H1 (cell line): ENCODE data around the gene GINS3. TPM values are rescaled to one million over a fixed set of nuclear protein-coding genes. Genes with fewer than 3 reads are reported as not detected.

Experiments
- CTCF ChIA-PET: fragments of 300-600 bp; sonication (Branson Sonifier 250); formaldehyde crosslinking; loops from one replicate; lab custom pipeline; 2021; ENCODE audit not compliant: partially characterized antibody; lab: Charles Lee
- POLR2A ChIA-PET: fragments of 300-600 bp; sonication (Branson Sonifier 250); formaldehyde crosslinking; loops from one replicate; lab custom pipeline; 2021; ENCODE audit warnings: inconsistent platforms; ENCODE audit not compliant: partially characterized antibody; lab: Charles Lee
- DNase-seq, 2 experiments: peaks; one replicate each; pipeline versions ENCODE4 v3.0.0 to v3.0.0-alpha.2; 2010 to 2022; ENCODE audit warnings: low spot score in 2 of 2, low read depth in 1 of 2, mixed read lengths in 1 of 2
- FAIRE-seq: peaks from 2 replicates; lab custom pipeline; 2011; peaks lifted over from hg19 to GRCh38; lab: Jason Lieb, UNC
- H2AFZ ChIP-seq: 2 replicates; pipeline ENCODE4 v1.8.1; 2012; ENCODE audit warnings: low read length, inconsistent platforms
- H2AK5ac ChIP-seq: 2 replicates; pipeline ENCODE4 v1.6.1; 2013; ENCODE audit warnings: low read depth, low read length
- H2BK120ac ChIP-seq: replicated peaks from 2 replicates; pipeline ENCODE3; 2013; ENCODE audit warnings: low read depth, low read length, inconsistent platforms
- H2BK12ac ChIP-seq: 2 replicates; pipeline ENCODE4 v1.6.1; 2013; ENCODE audit warnings: low read depth, low read length
- H2BK15ac ChIP-seq: 2 replicates; pipeline ENCODE4 v1.6.1; 2013; ENCODE audit warnings: low read length
- H2BK20ac ChIP-seq: 2 replicates; pipeline ENCODE4 v1.6.1; 2013; ENCODE audit warnings: low read length
- H2BK5ac ChIP-seq: 2 replicates; pipeline ENCODE4 v1.6.1; 2013; ENCODE audit warnings: low read depth, low read length
- H3K14ac ChIP-seq: 2 replicates; pipeline ENCODE4 v1.6.1; 2013; ENCODE audit warnings: inconsistent platforms; ENCODE audit not compliant: insufficient read length
- H3K18ac ChIP-seq: 2 replicates; pipeline ENCODE4 v1.6.1; 2013; ENCODE audit warnings: low read length; ENCODE audit errors: extremely low read depth
- H3K23ac ChIP-seq: 2 replicates; pipeline ENCODE4 v1.6.1; 2013; ENCODE audit warnings: inconsistent platforms; ENCODE audit not compliant: insufficient read length
- H3K23me2 ChIP-seq: 2 replicates; pipeline ENCODE4 v1.6.1; 2013; ENCODE audit warnings: low read depth, low read length
- H3K27ac ChIP-seq: 2 replicates; pipeline ENCODE4 v1.6.1; 2011; ENCODE audit warnings: low read depth, low read length, inconsistent platforms
- H3K27me3 ChIP-seq, 4 experiments: replicated peaks in 1 of 4; 1 replicate in 1 of 4; 2 replicates in 3 of 4; pipeline versions ENCODE4 v1.6.1 to v1.8.1; 2011 to 2013; ENCODE audit warnings: low read length in 3 of 4, mild to moderate bottlenecking in 3 of 4, inconsistent platforms in 2 of 4, mixed read lengths in 2 of 4, moderate library complexity in 1 of 4; ENCODE audit not compliant: control insufficient read depth in 3 of 4, insufficient read depth in 3 of 4; ENCODE audit errors: extremely low read depth in 1 of 4
- H3K36me3 ChIP-seq, 4 experiments: 2 replicates each; pipeline versions ENCODE4 v1.6.1 to v1.8.1; 2011 to 2013; ENCODE audit warnings: mild to moderate bottlenecking in 4 of 4, low read length in 3 of 4, moderate library complexity in 2 of 4, control low read depth in 1 of 4, inconsistent platforms in 1 of 4; ENCODE audit not compliant: insufficient read depth in 4 of 4, control insufficient read depth in 2 of 4
- H3K4ac ChIP-seq: replicated peaks from 2 replicates; pipeline ENCODE3; 2013; ENCODE audit warnings: low read length, low read depth, mixed read lengths, inconsistent platforms; ENCODE audit not compliant: insufficient read length
- H3K4me1 ChIP-seq, 4 experiments: replicated peaks in 1 of 4; 1 replicate in 1 of 4; 2 replicates in 3 of 4; pipeline versions ENCODE4 v1.6.1 to v1.8.1; 2011 to 2013; ENCODE audit warnings: low read length in 3 of 4, inconsistent platforms in 2 of 4, mixed read lengths in 1 of 4; ENCODE audit not compliant: insufficient read depth in 4 of 4, control insufficient read depth in 3 of 4
- H3K4me2 ChIP-seq, 2 experiments: 2 replicates each; pipeline versions ENCODE4 v1.6.1 to v1.8.1; 2011 to 2013; ENCODE audit warnings: low read depth in 2 of 2, low read length in 2 of 2, control low read depth in 1 of 2, inconsistent platforms in 1 of 2, mild to moderate bottlenecking in 1 of 2; ENCODE audit not compliant: insufficient read depth in 1 of 2
- H3K4me3 ChIP-seq, 4 experiments: fragments of 200-600, 300-600 bp in 1 of 4; sonication (generic), shearing (Covaris generic), sonication (Bioruptor Twin) in 1 of 4; 2 replicates each; pipeline versions ENCODE4 v1.5.1 to v1.8.1; 2011 to 2016; ENCODE audit warnings: low read length in 4 of 4, low read depth in 3 of 4, control low read depth in 2 of 4, inconsistent platforms in 2 of 4, mild to moderate bottlenecking in 2 of 4, mixed read lengths in 1 of 4, moderate library complexity in 1 of 4; ENCODE audit not compliant: insufficient read depth in 2 of 4; ENCODE audit errors: extremely low read depth in 1 of 4
- H3K56ac ChIP-seq: replicated peaks from 2 replicates; pipeline ENCODE3; 2013; ENCODE audit warnings: low read depth, mild to moderate bottlenecking, mixed read lengths, low read length, inconsistent platforms; ENCODE audit not compliant: insufficient read length
- H3K79me1 ChIP-seq: 2 replicates; pipeline ENCODE4 v1.6.1; 2013; ENCODE audit warnings: low read depth, low read length, control low read depth
- H3K79me2 ChIP-seq, 2 experiments: 2 replicates each; pipeline versions ENCODE4 v1.6.1 to v1.8.1; 2012 to 2013; ENCODE audit warnings: low read length in 2 of 2, mild to moderate bottlenecking in 2 of 2, inconsistent platforms in 1 of 2; ENCODE audit not compliant: insufficient read depth in 2 of 2, control insufficient read depth in 1 of 2
- H3K9ac ChIP-seq, 4 experiments: replicated peaks in 1 of 4; 1 replicate in 1 of 4; 2 replicates in 3 of 4; pipeline versions ENCODE4 v1.6.1 to v1.8.1; 2011 to 2013; ENCODE audit warnings: low read depth in 3 of 4, low read length in 3 of 4, control low read depth in 2 of 4, mild to moderate bottlenecking in 2 of 4, moderate library complexity in 2 of 4, inconsistent platforms in 1 of 4; ENCODE audit errors: extremely low read depth in 1 of 4
- H3K9me3 ChIP-seq, 2 experiments: 2 replicates each; pipeline versions ENCODE4 v1.6.1 to v1.8.1; 2012 to 2013; ENCODE audit warnings: mild to moderate bottlenecking in 2 of 2, moderate library complexity in 2 of 2, control low read depth in 1 of 2, inconsistent platforms in 1 of 2, low read depth in 1 of 2, low read length in 1 of 2, mixed read lengths in 1 of 2; ENCODE audit not compliant: insufficient read depth in 2 of 2
- H4K20me1 ChIP-seq, 2 experiments: replicated peaks in 1 of 2; 2 replicates each; pipeline versions ENCODE3 to v1.8.1; 2011 to 2013; ENCODE audit warnings: inconsistent platforms in 2 of 2, low read length in 2 of 2, mild to moderate bottlenecking in 1 of 2; ENCODE audit not compliant: insufficient read depth in 2 of 2, control insufficient read depth in 1 of 2
- H4K5ac ChIP-seq: 2 replicates; pipeline ENCODE4 v1.6.1; 2013; ENCODE audit warnings: low read length, low read depth, mixed read lengths, inconsistent platforms; ENCODE audit not compliant: insufficient read length
- H4K8ac ChIP-seq: 2 replicates; pipeline ENCODE4 v1.8.0; 2013; ENCODE audit warnings: mild to moderate bottlenecking, moderate library complexity, low read length, inconsistent platforms; ENCODE audit not compliant: insufficient read depth; ENCODE audit errors: extremely low read depth
- H4K91ac ChIP-seq: replicated peaks from 2 replicates; pipeline ENCODE3; 2013; ENCODE audit warnings: low read length, mixed read lengths, inconsistent platforms; ENCODE audit not compliant: insufficient read length
- CREB1 ChIP-seq: IDR thresholded peaks from 2 replicates; pipeline ENCODE4 v1.6.1; 2012; ENCODE audit warnings: inconsistent platforms
- POLR2AphosphoS5 ChIP-seq: IDR thresholded peaks from 2 replicates; pipeline ENCODE4 v1.6.1; 2011; ENCODE audit warnings: low read depth, low read length
- SP1 ChIP-seq: IDR thresholded peaks from 2 replicates; pipeline ENCODE4 v1.6.1; 2011; ENCODE audit warnings: low read depth, low read length
- WGBS, 2 experiments: shearing (Covaris generic) in 1 of 2; methylation state at CpG; one replicate each; pipeline versions ENCODE4 v1.1.6 to v1.1.7; 2013 to 2015; ENCODE audit warnings: low lambda C conversion rate in 2 of 2, mixed read lengths in 2 of 2, inconsistent platforms in 1 of 2, low coverage in 1 of 2, missing lambda C conversion rate in 1 of 2; ENCODE audit not compliant: insufficient replicate concordance in 2 of 2, insufficient coverage in 1 of 2, insufficient read length in 1 of 2; ENCODE audit errors: extremely low coverage in 1 of 2, missing lambda C conversion rate in 1 of 2; 5-methylcytosine and 5-hydroxymethylcytosine counted together
- polyA plus RNA-seq, 7 experiments: library from polyadenylated mRNA; depleted of rRNA in 3 of 7; stranded (reverse) in 5 of 7; unstranded in 2 of 7; fragments of >200 nt in 5 of 7; fragments of 200-250 nt in 2 of 7; gene quantifications; 1 replicate in 5 of 7; 2 replicates in 1 of 7; 4 replicates in 1 of 7; pipeline versions ENCODE4 v1.2.1 to v1.2.3, GENCODE V29; 2011 to 2013; ENCODE audit warnings: missing spikeins in 2 of 7, mixed read lengths in 2 of 7
- total RNA-seq: library from RNA; stranded (reverse); fragmentation: NEBNext Ultra II Directional; extraction: Animal tissue kit (Norgen Biotek cat#: 25700); gene quantifications from 2 replicates; pipeline ENCODE4 v1.2.1, GENCODE V29; 2021
- TF ChIP-seq, protein P1 (sequence below), 3 experiments: IDR thresholded peaks; 1 replicate in 2 of 3; 2 replicates in 1 of 3; pipeline versions ENCODE4 v1.5.1 to v1.6.1; 2011; ENCODE audit warnings: low read length in 3 of 3, mild to moderate bottlenecking in 3 of 3, inconsistent platforms in 2 of 3, low read depth in 1 of 3, moderate library complexity in 1 of 3; ENCODE audit not compliant: insufficient read depth in 1 of 3; ENCODE audit errors: control extremely low read depth in 1 of 3

GINS3 gene
- total and polyA plus RNA-seq, 2 of the 8 experiments (the other 6 are each of a cell fraction or from before 2014, with no cell fraction given): 12.9 to 15.4 TPM

DNA sequence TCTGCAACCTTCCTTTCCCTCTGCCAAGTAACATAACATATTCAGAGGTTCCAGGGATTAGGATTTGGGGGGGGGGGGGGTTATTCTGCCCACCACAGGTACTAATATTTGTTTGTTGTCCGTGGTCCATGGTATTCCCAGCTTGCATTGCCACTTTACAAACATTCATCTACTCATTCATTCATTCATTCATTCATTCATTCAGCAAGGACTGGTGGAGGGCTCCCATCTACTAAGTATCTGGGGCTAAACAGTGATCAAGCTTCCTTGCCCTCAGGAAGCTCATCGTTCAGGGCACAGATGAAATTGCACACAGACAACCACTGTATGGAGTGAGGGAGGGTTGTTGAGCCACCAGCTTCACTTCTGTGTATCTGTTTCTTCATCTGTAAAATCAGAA is 61.9 kb downstream of the GINS3 start:
- no peak overlapping the region for H3K4me2 ChIP-seq
- no peak overlapping the region for H3K18ac ChIP-seq
- H4K5ac ChIP-seq: no peak overlapping the region
- TF ChIP-seq CREB1: no peak
- TF ChIP-seq SP1: no peak
- TF ChIP-seq, protein P1, sequence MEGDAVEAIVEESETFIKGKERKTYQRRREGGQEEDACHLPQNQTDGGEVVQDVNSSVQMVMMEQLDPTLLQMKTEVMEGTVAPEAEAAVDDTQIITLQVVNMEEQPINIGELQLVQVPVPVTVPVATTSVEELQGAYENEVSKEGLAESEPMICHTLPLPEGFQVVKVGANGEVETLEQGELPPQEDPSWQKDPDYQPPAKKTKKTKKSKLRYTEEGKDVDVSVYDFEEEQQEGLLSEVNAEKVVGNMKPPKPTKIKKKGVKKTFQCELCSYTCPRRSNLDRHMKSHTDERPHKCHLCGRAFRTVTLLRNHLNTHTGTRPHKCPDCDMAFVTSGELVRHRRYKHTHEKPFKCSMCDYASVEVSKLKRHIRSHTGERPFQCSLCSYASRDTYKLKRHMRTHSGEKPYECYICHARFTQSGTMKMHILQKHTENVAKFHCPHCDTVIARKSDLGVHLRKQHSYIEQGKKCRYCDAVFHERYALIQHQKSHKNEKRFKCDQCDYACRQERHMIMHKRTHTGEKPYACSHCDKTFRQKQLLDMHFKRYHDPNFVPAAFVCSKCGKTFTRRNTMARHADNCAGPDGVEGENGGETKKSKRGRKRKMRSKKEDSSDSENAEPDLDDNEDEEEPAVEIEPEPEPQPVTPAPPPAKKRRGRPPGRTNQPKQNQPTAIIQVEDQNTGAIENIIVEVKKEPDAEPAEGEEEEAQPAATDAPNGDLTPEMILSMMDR (IDR thresholded peaks at IDR 0.05; ENCODE audit: control extremely low read depth in 1 of 3, insufficient read depth in 1 of 3, low read depth in 1 of 3, low read length in 3 of 3): no peak
- TF ChIP-seq POLR2AphosphoS5: no peak
- no peaks in the 10 kb centered on the region for H3K79me2 ChIP-seq
- DNase-seq (no peak), FAIRE-seq (no peak)
- H3K4me3 ChIP-seq: no peak overlapping the region
- no peak overlapping the region for H2BK20ac ChIP-seq
- 89% methylated on average over 2 of the region's 2 CpGs; no CpG with 5 or more reads in 1 of the 2 experiments for WGBS, 2 experiments
- no peak overlapping the region for H3K23ac ChIP-seq
- H3K36me3 ChIP-seq: no peaks in the 10 kb centered on the region
- H4K20me1 ChIP-seq: peaks cover 0 to 1% of the 10 kb centered on the region in 2 experiments
- no peak overlapping the region for H3K14ac ChIP-seq
- H3K9ac ChIP-seq: no peak overlapping the region
- H3K4me1 ChIP-seq: no peaks in the 10 kb centered on the region
- H2AK5ac ChIP-seq: no peak overlapping the region
- H2AFZ ChIP-seq: no peak overlapping the region
- H4K8ac ChIP-seq: no peak overlapping the region
- H3K9me3 ChIP-seq: no peaks in the 10 kb centered on the region
- H2BK12ac ChIP-seq: no peak overlapping the region
- ChIA-PET POLR2A (no interaction called here), CTCF (interaction anchor here (0.5 to 2.0 kb wide), 11 partner anchors 11 to 302 kb away, joined by 3 to 8 read pairs (median 3); no protein-coding TSS in a partner anchor)
- no peak overlapping the region for H3K27ac ChIP-seq
- no peak overlapping the region for H3K4ac ChIP-seq
- peaks cover 1% of the 10 kb centered on the region; the same call in 1 of the 2 replicates for H3K23me2 ChIP-seq
- H4K91ac ChIP-seq: no peak overlapping the region
- no peaks in the 10 kb centered on the region for H3K79me1 ChIP-seq
- no peak overlapping the region for H2BK15ac ChIP-seq
- H3K27me3 ChIP-seq: no peaks in the 10 kb centered on the region; a peak in 1 of 7 replicates
- H2BK120ac ChIP-seq: no peak overlapping the region
- no peak overlapping the region for H2BK5ac ChIP-seq
- no peak overlapping the region for H3K56ac ChIP-seq
